GM19193 (cell line): ENCODE data around the gene DNASE1L3.

Source experiments
- POLR2A ChIP-seq: IDR thresholded peaks from 4 replicates; pipeline ENCODE4 v1.6.1; 2011; ENCODE audit not compliant: insufficient read depth, insufficient read length; ENCODE audit errors: extremely low read depth

DNASE1L3 gene

DNA sequence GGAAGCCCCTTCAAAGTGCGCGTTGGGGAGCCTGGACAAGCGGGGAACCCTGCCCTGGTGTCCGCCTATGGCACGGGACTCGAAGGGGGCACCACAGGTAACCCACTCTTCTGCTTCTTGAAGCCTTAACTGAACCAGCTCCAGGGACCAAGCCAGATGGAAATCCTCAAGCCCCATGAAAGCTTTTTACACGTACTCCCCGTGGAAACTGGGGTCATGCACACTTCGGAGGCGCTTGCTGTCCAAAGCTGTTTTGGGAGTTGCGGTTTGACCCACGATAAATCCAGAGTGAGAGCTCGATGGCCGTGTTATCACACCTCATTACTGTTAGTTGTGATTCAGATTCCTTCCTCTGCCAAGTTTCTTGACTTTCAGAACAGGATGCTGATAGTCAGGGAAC, 47.5 kb downstream of the DNASE1L3 start:
- no peak for TF ChIP-seq POLR2A

DNA sequence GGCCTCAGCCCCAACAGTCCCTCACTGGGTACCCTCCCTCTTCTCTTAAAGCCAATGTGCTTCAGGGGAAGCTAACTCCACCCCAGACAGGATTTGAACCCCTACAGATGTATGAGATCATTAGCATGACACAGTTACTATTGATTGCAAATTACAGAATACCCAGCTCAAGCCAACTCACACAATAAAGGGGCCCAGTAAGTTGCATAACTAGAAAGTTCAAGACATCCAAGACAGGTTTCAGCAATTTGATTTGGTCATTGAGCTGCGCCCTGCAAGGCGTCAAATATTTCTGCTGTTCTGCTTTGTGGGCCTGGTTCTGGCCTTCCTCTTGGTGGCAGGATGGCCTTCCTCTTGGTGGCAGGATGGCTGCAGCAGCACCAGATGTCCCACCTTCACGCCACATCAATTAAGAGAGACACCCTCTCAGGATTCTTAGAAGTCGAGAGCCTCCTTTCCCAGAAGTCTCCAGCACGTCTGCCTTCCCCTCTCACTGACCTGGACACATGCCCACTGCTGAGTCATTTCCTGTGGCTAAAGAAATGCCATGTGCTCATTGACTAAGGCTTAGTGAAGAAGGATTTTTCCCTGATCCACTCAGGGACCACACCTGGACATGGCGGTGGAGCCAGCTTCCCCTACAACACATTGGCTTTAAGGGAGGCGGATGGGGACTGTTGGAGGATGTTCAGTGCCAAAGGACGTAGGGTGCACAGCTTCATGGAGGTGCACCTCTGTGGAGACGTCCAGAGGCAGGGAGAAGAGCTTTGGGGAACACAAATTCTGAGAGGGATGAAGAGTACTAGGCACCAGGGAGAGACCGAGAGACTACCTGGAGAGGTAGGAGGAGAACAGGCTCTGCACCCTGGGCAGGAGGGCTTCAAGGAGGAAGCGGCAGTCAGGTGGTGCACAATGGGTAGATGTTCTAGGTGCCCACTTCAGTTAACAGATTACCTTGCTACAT, 49.1 kb downstream of the DNASE1L3 start:
- no peak for TF ChIP-seq POLR2A

DNA sequence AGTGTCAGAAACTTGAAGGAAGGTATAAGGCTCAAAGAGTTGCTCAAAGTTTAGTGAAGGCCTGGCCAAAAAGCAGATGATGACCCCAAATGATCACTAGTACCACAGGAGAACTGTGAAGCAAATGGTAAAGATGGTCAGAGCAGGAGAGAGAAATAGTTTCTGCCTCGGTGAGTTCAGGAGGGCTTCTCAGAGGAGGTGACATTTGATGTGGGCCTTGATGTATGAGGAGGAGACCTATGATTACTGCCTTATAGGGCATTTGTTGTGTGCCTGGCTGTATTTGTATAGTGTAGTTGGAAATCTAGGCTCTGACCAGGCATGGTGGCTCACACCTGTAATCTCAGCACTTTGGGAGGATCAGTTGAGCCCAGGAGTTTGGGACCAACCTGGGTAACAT, 50.4 kb downstream of the DNASE1L3 start:
- no peak for TF ChIP-seq POLR2A

DNA sequence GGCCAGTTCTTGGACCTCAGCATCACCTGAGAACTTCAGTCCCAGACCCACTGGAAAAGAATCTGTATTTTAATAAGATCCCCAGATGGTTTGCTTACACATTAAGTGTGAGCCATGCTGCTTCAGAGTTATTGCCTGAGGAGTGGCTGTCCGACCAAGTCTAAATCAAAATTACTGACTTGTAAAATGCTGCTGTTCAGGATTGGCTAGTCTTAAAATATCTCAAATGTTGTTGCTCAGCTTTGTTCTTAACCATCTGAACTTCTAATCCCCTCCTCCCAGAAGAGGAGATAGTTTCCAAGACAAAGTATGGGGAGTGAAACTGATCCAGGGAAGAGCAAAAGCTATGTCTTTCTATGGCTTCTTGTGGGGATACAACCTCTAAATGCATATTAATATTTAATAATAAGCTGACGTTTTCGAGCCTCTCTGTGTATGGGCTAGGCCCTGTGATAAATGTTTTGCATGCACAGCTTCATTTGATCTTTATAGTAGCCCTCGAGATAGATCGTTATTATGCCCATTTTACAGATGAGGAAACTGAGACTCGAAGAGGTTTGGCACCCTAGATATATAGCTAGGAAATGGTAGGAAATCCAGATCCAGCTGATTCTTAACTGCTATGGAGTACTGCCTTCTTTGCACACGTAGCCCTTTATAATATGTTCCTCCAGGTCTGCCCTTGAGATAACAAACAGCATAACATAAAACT, 52.2 kb downstream of the DNASE1L3 start:
- no peak for TF ChIP-seq POLR2A

DNA sequence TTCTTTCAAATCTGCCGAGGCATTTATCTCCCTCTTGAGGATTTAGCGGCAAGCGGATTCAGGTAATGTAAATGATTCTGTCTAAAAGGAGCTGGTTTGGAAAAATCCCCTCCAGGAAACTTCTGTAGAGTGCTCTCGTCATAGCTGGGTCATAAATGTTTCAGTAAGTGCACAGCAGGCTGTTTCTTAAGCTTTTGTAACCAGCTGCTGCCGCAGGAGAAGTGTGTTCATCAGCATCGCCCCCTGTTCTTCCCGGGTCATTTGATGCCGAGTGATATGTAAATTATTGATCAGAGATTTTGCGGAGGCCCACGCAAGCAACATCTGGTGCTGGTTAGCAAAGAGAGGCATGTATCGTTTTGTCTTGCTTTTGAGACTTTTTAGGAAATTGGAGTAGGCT, 53.1 kb downstream of the DNASE1L3 start:
- TF ChIP-seq POLR2A = no peak

DNA sequence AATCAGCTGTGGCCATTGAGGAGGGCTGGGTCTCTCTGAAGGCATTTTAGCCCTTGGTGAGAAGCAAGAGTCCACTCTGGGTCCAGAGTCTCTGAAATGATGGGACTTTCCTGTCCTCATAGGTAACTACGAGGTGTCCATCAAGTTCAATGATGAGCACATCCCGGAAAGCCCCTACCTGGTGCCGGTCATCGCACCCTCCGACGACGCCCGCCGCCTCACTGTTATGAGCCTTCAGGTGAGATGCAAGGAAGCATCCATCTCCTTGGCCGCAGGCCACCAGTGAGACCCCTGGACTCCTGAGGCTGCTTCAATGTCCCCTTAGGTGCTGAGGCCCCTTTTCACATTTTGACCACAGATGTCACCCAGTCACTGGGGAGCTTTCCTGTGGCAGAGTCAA, 54.9 kb downstream of the DNASE1L3 start:
- no peak for TF ChIP-seq POLR2A

DNA sequence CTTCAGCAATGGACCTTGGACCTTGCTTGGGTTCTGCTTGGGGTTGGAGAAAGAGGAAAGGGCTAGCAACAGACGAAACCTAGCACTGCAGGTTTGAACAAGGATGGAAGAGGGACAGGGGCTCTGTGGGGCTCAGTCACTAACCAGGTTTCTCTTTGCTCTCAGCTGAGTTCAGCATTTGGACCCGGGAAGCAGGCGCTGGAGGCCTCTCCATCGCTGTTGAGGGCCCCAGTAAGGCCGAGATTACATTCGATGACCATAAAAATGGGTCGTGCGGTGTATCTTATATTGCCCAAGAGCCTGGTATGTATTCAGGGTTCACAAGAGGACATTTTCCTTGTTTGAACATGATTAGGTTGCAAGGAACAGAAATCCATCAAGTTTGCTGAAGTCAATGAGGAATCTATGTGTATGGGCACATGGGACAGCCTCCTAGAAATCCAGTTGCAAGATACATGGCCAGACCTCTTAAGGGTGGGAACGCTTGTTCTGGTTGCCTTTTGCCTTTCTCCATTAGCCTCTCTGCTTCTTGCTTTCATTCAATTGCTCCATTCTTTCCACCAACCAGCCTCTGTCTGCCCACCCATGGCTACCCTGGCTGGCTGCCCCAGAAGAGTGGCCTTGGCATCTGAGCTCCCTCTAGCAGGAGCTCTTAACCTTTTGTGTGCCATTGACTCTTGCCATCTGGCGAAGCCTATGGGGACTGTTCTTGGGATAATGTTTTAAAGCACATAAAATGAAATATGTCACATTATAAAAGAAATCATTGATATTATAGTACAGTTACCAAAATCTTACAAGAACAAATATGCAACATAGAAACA, 55.9 kb downstream of the DNASE1L3 start:
- TF ChIP-seq POLR2A = no peak

DNA sequence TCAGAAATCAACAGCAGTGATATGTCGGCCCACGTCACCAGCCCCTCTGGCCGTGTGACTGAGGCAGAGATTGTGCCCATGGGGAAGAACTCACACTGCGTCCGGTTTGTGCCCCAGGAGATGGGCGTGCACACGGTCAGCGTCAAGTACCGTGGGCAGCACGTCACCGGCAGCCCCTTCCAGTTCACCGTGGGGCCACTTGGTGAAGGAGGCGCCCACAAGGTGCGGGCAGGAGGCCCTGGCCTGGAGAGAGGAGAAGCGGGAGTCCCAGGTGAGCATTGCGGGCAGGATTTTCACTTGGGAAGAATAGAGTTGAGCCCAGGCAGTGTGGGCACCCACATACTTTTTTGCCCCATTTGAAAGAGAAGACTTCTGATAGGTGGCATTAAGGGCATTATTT, 57.4 kb downstream of the DNASE1L3 start:
- no peak for TF ChIP-seq POLR2A

DNA sequence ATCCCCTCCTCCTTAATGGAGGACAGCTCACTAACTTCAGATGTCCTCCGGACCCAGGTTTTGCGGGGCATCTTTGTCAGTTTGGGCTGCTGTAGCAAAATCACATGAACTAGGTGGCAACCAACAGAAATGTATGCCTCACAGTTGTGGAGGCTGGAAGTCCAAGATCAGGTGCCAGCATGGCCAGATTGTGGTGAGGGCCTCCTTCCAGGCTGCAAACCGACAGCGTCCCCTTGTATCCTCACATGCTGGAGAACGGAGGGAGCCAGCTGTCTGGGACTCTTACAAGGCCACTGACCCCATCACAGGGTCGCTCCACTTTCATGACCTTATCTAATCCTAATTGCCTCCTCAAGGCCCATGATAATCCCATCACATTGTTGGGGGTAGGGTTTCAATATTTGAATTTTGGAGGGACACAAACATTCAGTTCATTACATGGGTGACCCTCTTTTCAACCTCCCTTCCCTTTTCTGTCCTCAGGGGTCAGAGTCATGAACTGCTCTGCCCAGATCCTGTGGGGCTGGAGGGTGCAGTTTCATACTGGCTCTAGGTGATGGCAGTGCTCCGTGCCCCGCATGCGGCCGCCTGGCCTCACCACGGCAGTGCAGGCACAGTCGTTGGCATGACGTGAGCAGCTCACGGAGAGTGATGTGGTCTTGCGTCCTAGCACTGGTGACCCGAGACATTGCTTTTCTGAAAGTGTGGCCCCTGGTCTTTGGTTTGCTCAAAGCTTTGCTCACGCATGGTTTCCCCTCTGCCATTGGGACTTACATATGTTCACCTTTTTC, 58.4 kb downstream of the DNASE1L3 start:
- no peak for TF ChIP-seq POLR2A

DNA sequence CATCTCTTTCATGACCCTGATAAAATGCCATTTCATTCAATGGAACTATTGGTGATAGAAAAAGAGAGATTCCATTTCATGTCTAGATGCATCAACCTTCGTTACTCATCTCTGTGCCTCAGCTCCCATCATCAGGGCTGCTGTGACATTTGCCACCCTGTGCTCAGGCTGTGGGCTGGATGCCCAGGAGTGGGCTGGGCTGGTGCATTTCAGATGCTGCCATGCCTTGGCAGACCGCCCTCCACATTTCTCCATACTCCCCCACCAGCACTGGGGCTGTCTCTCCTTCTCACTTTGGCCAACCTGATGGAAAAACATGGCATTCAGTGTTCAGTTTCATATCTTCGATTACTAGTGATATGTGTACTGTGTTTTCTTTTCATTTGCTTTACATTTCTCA, 59.1 kb downstream of the DNASE1L3 start:
- TF ChIP-seq POLR2A = no peak

DNA sequence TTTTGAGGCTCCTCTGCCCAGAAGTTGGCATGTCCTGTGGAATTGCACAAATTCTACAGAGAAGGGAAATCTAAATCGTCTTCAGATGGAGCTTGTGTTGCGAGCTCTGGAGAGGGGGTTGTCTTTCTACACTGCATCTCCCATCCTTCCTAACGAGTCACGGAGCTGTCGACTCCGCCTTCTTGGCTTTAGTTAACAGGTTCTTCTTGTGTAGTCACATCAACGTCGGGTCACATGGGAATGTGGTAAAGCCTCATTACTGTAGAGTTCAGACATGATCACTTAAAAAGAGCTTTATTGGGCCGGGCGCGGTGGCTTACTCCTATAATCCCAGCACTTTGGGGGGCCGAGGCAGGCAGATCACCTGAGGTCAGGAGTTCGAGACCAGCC, 60.0 kb downstream of the DNASE1L3 start:
- no peak for TF ChIP-seq POLR2A

DNA sequence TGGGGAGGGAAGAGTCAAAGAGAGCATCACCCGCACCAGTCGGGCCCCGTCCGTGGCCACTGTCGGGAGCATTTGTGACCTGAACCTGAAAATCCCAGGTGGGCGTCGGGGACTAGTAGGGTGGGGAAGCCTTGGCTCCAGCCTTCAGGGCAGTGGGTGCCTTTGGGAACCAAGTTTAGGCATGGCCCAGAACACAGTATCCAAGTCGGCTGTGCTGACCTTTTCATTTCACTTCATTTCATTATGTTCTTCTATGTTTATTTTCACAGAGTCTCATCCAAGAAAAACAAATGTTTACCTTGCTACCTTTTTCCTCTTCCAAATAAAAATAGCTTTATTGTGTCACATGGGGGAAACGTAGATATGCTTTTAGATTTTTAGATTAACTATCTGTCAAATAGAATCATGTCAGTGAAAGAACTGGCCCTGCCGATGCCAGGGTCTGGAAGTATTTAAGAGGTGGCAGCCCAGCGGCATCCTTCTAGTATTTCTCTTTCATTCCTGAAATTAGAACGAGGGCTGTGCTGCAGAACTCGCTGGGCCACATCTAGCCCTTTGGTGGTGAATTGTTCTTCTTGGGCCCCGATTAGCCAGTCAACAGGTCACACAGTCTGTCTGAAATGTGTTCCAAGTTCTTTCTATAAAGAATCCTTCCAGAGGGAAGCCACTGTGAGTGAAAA, 60.5 kb downstream of the DNASE1L3 start:
- no peak for TF ChIP-seq POLR2A

DNA sequence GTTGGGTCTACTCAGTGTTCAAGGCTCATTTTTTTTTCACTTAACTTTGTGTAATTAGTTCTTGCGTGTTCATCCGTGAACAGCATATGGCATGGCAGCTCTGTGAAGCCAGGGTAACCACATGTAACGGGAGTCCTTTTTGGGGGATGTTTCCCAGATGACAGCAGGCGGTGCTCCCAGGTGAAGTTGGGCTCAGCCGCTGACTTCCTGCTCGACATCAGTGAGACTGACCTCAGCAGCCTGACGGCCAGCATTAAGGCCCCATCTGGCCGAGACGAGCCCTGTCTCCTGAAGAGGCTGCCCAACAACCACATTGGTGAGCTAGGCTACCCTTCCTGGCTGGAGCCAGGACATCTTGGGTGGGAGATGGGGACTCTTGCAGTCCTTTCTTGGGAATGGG, 62.7 kb downstream of the DNASE1L3 start:
- no peak for TF ChIP-seq POLR2A
